Trophoblast cell (in vitro differentiated cells and primary cell): ENCODE results near the gene SPINDOC.
A peak's percentile ranks its signal among the peaks of the same experiment; 100 is the strongest.

ENCODE experiments used
- DNase-seq, 2 donors: peaks; one replicate each; pipeline ENCODE4 v3.0.0-alpha.2; 2016
- H2AFZ ChIP-seq: 2 replicates; pipeline ENCODE4 v1.6.1; 2013; ENCODE audit warnings: low read length, moderate library complexity, mild to moderate bottlenecking; ENCODE audit not compliant: insufficient read depth, poor library complexity
- H2AK5ac ChIP-seq: 2 replicates; pipeline ENCODE4 v1.6.1; 2013; ENCODE audit warnings: mild to moderate bottlenecking, low read length
- H2BK120ac ChIP-seq: 2 replicates; pipeline ENCODE4 v1.6.1; 2013; ENCODE audit warnings: low read length, mild to moderate bottlenecking, moderate library complexity; ENCODE audit not compliant: insufficient read depth, poor library complexity
- H2BK12ac ChIP-seq: 2 replicates; pipeline ENCODE4 v1.6.1; 2013; ENCODE audit warnings: mild to moderate bottlenecking, low read length, moderate library complexity
- H2BK5ac ChIP-seq: 2 replicates; pipeline ENCODE4 v1.6.1; 2013; ENCODE audit warnings: low read length, low read depth, moderate library complexity, mild to moderate bottlenecking; ENCODE audit not compliant: poor library complexity
- H3K14ac ChIP-seq: 2 replicates; pipeline ENCODE4 v1.6.1; 2013; ENCODE audit warnings: mild to moderate bottlenecking, low read length
- H3K18ac ChIP-seq: 2 replicates; pipeline ENCODE4 v1.6.1; 2013; ENCODE audit warnings: mild to moderate bottlenecking, low read length
- H3K23ac ChIP-seq: 2 replicates; pipeline ENCODE4 v1.6.1; 2013; ENCODE audit warnings: low read length
- H3K27ac ChIP-seq: 2 replicates; pipeline ENCODE4 v1.5.1; 2013; ENCODE audit warnings: low read depth, mild to moderate bottlenecking, inconsistent platforms, low read length, moderate library complexity
- H3K27me3 ChIP-seq: 2 replicates; pipeline ENCODE4 v1.6.1; 2013; ENCODE audit warnings: inconsistent platforms, mild to moderate bottlenecking, low read length, moderate library complexity; ENCODE audit not compliant: insufficient read depth
- H3K36me3 ChIP-seq, 2 experiments: 1 replicate in 1 of 2; 2 replicates in 1 of 2; pipeline ENCODE4 v1.6.1; 2013; ENCODE audit warnings: low read length in 2 of 2, mild to moderate bottlenecking in 2 of 2, moderate library complexity in 1 of 2; ENCODE audit not compliant: insufficient read depth in 2 of 2, control insufficient read depth in 1 of 2
- H3K4ac ChIP-seq: 2 replicates; pipeline ENCODE4 v1.6.1; 2013; ENCODE audit warnings: low read depth, mild to moderate bottlenecking, low read length, moderate library complexity
- H3K4me1 ChIP-seq, 2 experiments: 1 replicate in 1 of 2; 2 replicates in 1 of 2; pipeline ENCODE4 v1.6.1; 2013; ENCODE audit warnings: low read length in 2 of 2, mild to moderate bottlenecking in 2 of 2, moderate library complexity in 1 of 2; ENCODE audit not compliant: insufficient read depth in 2 of 2, control insufficient read depth in 1 of 2
- H3K4me2 ChIP-seq: 2 replicates; pipeline ENCODE4 v1.6.1; 2013; ENCODE audit warnings: inconsistent platforms, mild to moderate bottlenecking, low read length, moderate library complexity
- H3K4me3 ChIP-seq: 2 replicates; pipeline ENCODE4 v1.5.1; 2013; ENCODE audit warnings: mild to moderate bottlenecking, low read depth, low read length, inconsistent platforms
- H3K79me1 ChIP-seq: one replicate; pipeline ENCODE4 v1.6.1; 2013; ENCODE audit warnings: low read length
- H3K79me2 ChIP-seq: 2 replicates; pipeline ENCODE4 v1.6.1; 2013; ENCODE audit warnings: low read length, mild to moderate bottlenecking; ENCODE audit not compliant: control insufficient read depth, insufficient read depth, poor library complexity
- H3K9ac ChIP-seq: 2 replicates; pipeline ENCODE4 v1.6.1; 2013; ENCODE audit warnings: mild to moderate bottlenecking, low read length
- H3K9me3 ChIP-seq: 2 replicates; pipeline ENCODE4 v1.6.1; 2013; ENCODE audit warnings: low read depth, mild to moderate bottlenecking, control low read depth, inconsistent platforms, low read length; ENCODE audit not compliant: insufficient read depth
- H4K12ac ChIP-seq: 2 replicates; pipeline ENCODE4 v1.6.1; 2013; ENCODE audit warnings: low read depth, mild to moderate bottlenecking, low read length, moderate library complexity
- H4K8ac ChIP-seq: 2 replicates; pipeline ENCODE4 v1.6.1; 2013; ENCODE audit warnings: low read depth, mild to moderate bottlenecking, low read length, moderate library complexity
- H4K91ac ChIP-seq: one replicate; pipeline ENCODE4 v1.6.1; 2013; ENCODE audit warnings: low read depth, mild to moderate bottlenecking, low read length, moderate library complexity
- WGBS: extraction: QIAGEN DNeasy Blood & Tissue Kit; methylation state at CpG from one replicate; pipeline ENCODE4 v1.1.7; 2013; ENCODE audit warnings: missing lambda C conversion rate; ENCODE audit not compliant: insufficient read length, insufficient coverage; ENCODE audit errors: extremely low coverage; 5-methylcytosine and 5-hydroxymethylcytosine counted together

The SPINDOC gene

DNA sequence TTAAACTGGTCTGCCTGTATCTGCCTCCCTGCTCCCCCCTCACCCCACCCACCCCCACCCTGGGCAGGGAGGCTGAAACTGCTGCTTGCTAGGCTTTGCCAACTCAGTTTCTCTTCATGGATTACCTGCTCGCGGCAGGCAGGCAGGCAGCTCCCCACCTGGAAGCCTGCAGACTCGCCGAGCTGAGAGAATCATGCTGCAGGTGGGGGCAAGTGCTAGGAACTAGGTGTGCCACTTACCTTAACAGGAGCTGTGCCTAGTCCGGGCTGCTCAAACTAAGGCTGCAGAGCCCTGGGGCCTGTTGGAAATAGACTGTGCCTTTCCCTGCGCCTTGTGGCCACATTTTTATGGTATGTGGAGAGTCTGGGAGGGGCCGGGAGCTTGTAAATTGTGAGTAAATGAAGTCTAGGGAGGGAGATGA, 55.9 kb downstream of the SPINDOC start:
- DNase-seq: peak; percentile 7 to 40

GRCh38 chr11:63869683-63870082, 56.4 kb downstream of the SPINDOC start:
- no peak overlapping the region for H4K8ac ChIP-seq
- peaks cover 3% of the 10 kb centered on the region for H3K79me1 ChIP-seq
- no peak overlapping the region for H3K23ac ChIP-seq
- DNase-seq: no peak
- no peak overlapping the region for H2BK120ac ChIP-seq
- no peak overlapping the region for H3K18ac ChIP-seq
- H3K4ac ChIP-seq: peak overlapping the region; percentile 35
- no peak overlapping the region for H2AFZ ChIP-seq
- H3K9me3 ChIP-seq: no peaks in the 10 kb centered on the region
- H3K9ac ChIP-seq: no peak overlapping the region
- peaks cover 20% of the 10 kb centered on the region for H3K79me2 ChIP-seq
- no peaks in the 10 kb centered on the region for H3K27me3 ChIP-seq
- H3K27ac ChIP-seq: no peak overlapping the region
- no peak overlapping the region for H3K14ac ChIP-seq
- peaks cover 25 to 34% of the 10 kb centered on the region in 2 experiments for H3K4me1 ChIP-seq
- peaks cover 7 to 12% of the 10 kb centered on the region in 2 experiments for H3K36me3 ChIP-seq
- peak overlapping the region; percentile 35 for H4K12ac ChIP-seq
- WGBS: no CpG with 5 or more reads among the region's 8 CpGs
- H2BK12ac ChIP-seq: no peak overlapping the region
- H2BK5ac ChIP-seq: no peak overlapping the region
- H4K91ac ChIP-seq: no peak overlapping the region
- H3K4me3 ChIP-seq: no peak overlapping the region
- no peak overlapping the region for H2AK5ac ChIP-seq
- H3K4me2 ChIP-seq: no peak overlapping the region

More for the DNA sequence above, 55.9 kb downstream of the SPINDOC start:
- Histone ChIP-seq H3K4ac (peak overlapping the region; percentile 35), H4K8ac (no peak overlapping the region), H3K36me3 (peaks cover 10 to 12% of the 10 kb centered on the region in 2 experiments), H3K27me3 (no peaks in the 10 kb centered on the region), H3K14ac (no peak overlapping the region), H2BK5ac (no peak overlapping the region), H2BK120ac (no peak overlapping the region), H3K27ac (no peak overlapping the region), H3K9ac (no peak overlapping the region), H3K4me3 (no peak overlapping the region), H3K18ac (peak overlapping the region; percentile 14), H4K12ac (no peak overlapping the region), H3K9me3 (no peaks in the 10 kb centered on the region), H2AFZ (no peak overlapping the region), H2BK12ac (no peak overlapping the region), H3K4me1 (peaks cover 25 to 34% of the 10 kb centered on the region in 2 experiments), H2AK5ac (no peak overlapping the region), H4K91ac (no peak overlapping the region), H3K79me1 (peaks cover 3% of the 10 kb centered on the region), H3K23ac (no peak overlapping the region), H3K79me2 (peaks cover 23% of the 10 kb centered on the region), H3K4me2 (no peak overlapping the region)
- WGBS: no CpG with 5 or more reads among the region's 7 CpGs

GRCh38 chr11:63870351-63871140, 57.3 kb downstream of the SPINDOC start:
- Histone ChIP-seq H2AK5ac (no peak overlapping the region), H3K27me3 (no peaks in the 10 kb centered on the region), H3K4ac (peak overlapping the region; percentile 49), H3K27ac (no peak overlapping the region), H2BK5ac (no peak overlapping the region), H4K8ac (no peak overlapping the region), H3K9ac (no peak overlapping the region), H3K36me3 (peaks cover 6 to 8% of the 10 kb centered on the region in 2 experiments), H4K12ac (no peak overlapping the region), H3K79me2 (peaks cover 22% of the 10 kb centered on the region), H3K4me3 (no peak overlapping the region), H3K79me1 (peaks cover 3% of the 10 kb centered on the region), H2BK120ac (no peak overlapping the region), H3K4me1 (peaks cover 25 to 34% of the 10 kb centered on the region in 2 experiments), H2AFZ (no peak overlapping the region), H3K4me2 (no peak overlapping the region), H3K18ac (no peak overlapping the region), H3K23ac (no peak overlapping the region), H3K14ac (no peak overlapping the region), H4K91ac (no peak overlapping the region), H2BK12ac (no peak overlapping the region), H3K9me3 (no peaks in the 10 kb centered on the region)
- WGBS: no CpG with 5 or more reads among the region's 14 CpGs
- DNase-seq: no peak

GRCh38 chr11:63871962-63872799, 58.9 kb downstream of the SPINDOC start:
- peak overlapping the region; percentile 28 for H3K27ac ChIP-seq
- DNase-seq: peak; percentile 98
- WGBS: no CpG with 5 or more reads among the region's 11 CpGs

More at GRCh38 chr11:63871962-63872799, 58.9 kb downstream of the SPINDOC start:
- no peak overlapping the region for H4K12ac ChIP-seq
- H3K23ac ChIP-seq: no peak overlapping the region
- H3K9me3 ChIP-seq: no peaks in the 10 kb centered on the region
- no peak overlapping the region for H2AFZ ChIP-seq
- H3K36me3 ChIP-seq: peaks cover 8% of the 10 kb centered on the region in 2 experiments
- H3K14ac ChIP-seq: no peak overlapping the region
- H3K27me3 ChIP-seq: no peaks in the 10 kb centered on the region
- no peak overlapping the region for H3K9ac ChIP-seq
- H2AK5ac ChIP-seq: no peak overlapping the region
- no peak overlapping the region for H2BK5ac ChIP-seq
- H3K79me1 ChIP-seq: peaks cover 2% of the 10 kb centered on the region
- H3K4me2 ChIP-seq: peak overlapping the region; percentile 28
- H3K4ac ChIP-seq: no peak overlapping the region
- no peak overlapping the region for H3K4me3 ChIP-seq
- peaks cover 21% of the 10 kb centered on the region for H3K79me2 ChIP-seq
- H2BK12ac ChIP-seq: no peak overlapping the region
- peaks cover 31% of the 10 kb centered on the region in 2 experiments for H3K4me1 ChIP-seq
- H2BK120ac ChIP-seq: no peak overlapping the region
- H4K8ac ChIP-seq: no peak overlapping the region
- H3K18ac ChIP-seq: no peak overlapping the region
- H4K91ac ChIP-seq: no peak overlapping the region
